HG03066 (cell line): ENCODE measurements around the gene PCDHGB2.
"Not testable (repeated sequence)": the region's sequence is repeated elsewhere in the genome, so short reads cannot be mapped to it uniquely, and the experiment has no call there.

ENCODE experiments used
- ATAC-seq: cut with Tn5 transposase; IDR thresholded peaks from one replicate; pipeline ENCODE4 v1.9.1; 2021; ENCODE audit warnings: low read depth; ENCODE audit not compliant: unreplicated experiment

The PCDHGB2 gene

GRCh38 chr5:141349917-141350619 lies 9.7 kb upstream of the PCDHGB2 start, which contains the start of gene PCDHGB1:
TSS of gene PCDHGB1 (plus strand) at chr5:141350099. CDS start at chr5:141350261, 162 bp downstream.
- ATAC-seq = no peak

GRCh38 chr5:141351591-141351990 lies 8.2 kb upstream of the PCDHGB2 start:
- no peak for ATAC-seq

GRCh38 chr5:141354900-141355469 lies 4.8 kb upstream of the PCDHGB2 start, which contains the start of gene PCDHGA4:
TSS of gene PCDHGA4 (plus strand) at chr5:141355021. CDS start at chr5:141355108, 87 bp downstream.
- ATAC-seq = no peak

- no peak for ATAC-seq
These were observed 4.2 kb upstream of the PCDHGB2 start for GRCh38 chr5:141355641-141356040.

DNA sequence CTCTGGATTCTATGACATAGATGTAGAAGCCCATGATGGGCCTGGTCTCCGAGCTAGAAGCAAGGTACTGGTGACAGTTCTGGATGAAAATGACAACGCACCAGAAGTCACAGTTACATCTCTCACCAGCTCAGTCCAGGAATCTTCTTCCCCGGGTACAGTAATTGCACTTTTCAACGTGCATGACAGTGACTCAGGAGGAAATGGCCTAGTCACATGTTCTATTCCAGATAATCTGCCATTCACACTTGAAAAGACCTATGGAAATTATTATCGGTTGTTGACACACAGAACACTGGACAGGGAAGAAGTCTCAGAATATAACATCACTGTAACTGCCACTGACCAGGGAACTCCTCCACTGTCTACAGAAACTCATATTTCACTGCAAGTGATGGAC lies 3.7 kb upstream of the PCDHGB2 start:
- ATAC-seq = no peak

- no peak for ATAC-seq
These were observed 2.8 kb upstream of the PCDHGB2 start for GRCh38 chr5:141356950-141357349.

DNA sequence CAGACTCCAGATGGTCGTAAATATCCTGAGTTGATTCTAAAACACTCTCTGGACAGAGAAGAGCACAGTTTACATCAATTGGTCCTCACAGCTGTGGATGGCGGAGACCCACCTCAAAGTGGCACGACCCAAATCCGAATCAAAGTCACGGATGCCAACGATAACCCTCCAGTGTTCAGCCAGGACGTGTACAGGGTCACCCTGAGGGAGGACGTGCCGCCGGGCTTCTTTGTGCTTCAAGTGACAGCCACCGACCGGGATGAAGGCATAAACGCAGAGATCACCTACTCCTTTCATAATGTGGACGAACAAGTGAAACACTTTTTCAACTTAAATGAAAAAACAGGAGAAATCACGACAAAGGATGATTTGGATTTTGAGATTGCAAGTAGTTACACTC lies 891 bp downstream of the PCDHGB2 start:
- no peak for ATAC-seq

GRCh38 chr5:141362719-141363118 lies 2.9 kb downstream of the PCDHGB2 start:
- ATAC-seq = no peak

- ATAC-seq = no peak
These were observed 4.3 kb downstream of the PCDHGB2 start, which contains the start of gene PCDHGA5 for GRCh38 chr5:141363952-141364660. TSS of gene PCDHGA5 (plus strand) at chr5:141364162. CDS start at chr5:141364331, 169 bp downstream.

DNA sequence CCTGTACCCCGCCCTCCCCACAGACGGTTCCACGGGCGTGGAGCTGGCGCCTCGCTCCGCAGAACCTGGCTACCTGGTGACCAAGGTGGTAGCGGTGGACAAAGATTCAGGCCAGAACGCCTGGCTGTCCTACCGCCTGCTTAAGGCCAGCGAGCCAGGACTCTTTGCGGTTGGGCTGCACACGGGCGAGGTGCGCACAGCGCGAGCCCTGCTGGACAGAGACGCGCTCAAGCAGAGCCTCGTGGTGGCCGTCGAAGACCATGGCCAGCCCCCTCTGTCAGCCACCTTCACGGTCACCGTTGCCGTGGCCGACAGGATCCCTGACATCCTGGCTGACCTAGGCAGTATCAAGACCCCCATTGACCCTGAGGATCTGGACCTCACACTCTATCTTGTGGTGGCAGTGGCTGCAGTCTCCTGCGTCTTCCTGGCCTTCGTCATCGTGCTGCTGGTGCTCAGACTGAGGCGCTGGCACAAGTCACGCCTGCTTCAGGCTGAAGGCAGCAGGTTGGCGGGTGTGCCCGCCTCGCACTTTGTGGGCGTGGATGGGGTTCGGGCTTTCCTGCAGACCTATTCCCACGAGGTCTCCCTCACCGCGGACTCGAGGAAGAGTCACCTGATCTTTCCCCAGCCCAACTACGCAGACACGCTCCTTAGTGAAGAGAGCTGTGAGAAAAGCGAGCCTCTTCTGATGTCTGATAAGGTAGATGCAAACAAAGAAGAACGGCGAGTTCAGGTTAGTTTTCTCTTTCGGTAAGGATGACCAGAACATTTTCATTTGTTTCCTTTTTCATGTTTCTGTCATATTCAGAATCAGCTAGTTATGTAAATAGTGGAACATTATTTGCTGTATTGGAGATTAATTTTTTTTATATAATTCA lies 6.5 kb downstream of the PCDHGB2 start:
- ATAC-seq = no peak

GRCh38 chr5:141369994-141370848 lies 10.4 kb downstream of the PCDHGB2 start, which contains the start of gene PCDHGB3:
TSS of gene PCDHGB3 (plus strand) at chr5:141370242. CDS start at chr5:141370395, 153 bp downstream.
- ATAC-seq = no peak

DNA sequence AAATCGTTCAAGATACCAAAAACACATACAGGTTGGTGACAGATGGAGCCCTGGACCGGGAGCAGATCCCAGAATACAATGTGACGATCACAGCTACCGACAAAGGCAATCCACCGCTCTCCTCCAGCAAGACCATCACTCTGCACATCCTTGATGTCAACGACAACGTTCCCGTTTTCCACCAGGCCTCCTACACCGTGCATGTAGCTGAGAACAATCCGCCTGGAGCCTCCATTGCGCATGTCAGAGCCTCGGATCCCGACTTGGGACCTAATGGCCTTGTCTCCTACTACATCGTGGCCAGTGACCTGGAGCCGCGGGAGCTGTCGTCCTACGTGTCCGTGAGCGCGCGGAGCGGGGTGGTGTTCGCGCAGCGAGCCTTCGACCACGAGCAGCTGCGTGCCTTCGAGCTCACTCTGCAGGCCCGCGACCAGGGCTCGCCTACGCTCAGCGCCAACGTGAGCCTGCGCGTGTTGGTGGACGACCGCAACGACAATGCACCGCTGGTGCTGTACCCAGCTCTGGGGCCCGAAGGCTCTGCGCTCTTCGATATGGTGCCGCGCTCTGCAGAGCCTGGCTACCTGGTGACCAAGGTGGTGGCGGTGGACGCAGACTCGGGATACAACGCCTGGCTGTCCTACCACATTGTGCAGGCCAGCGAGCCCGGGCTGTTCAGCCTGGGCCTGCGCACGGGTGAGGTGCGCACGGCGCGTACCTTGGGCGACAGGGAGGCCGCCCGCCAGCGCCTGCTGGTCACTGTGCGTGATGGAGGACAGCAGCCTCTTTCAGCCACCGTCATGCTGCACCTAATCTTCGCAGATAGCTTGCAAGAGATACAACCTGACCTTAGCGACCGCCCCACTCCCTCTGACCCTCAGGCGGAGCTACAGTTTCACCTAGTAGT lies 12.0 kb downstream of the PCDHGB2 start:
- no peak for ATAC-seq

GRCh38 chr5:141373673-141374317 lies 14.0 kb downstream of the PCDHGB2 start, which contains the start of gene PCDHGA6:
TSS of gene PCDHGA6 (plus strand) at chr5:141373891. CDS start at chr5:141374084, 193 bp downstream.
- no peak for ATAC-seq

GRCh38 chr5:141374627-141375026 lies 14.8 kb downstream of the PCDHGB2 start:
- no peak for ATAC-seq

- ATAC-seq = not testable (repeated sequence)
These were observed 15.8 kb downstream of the PCDHGB2 start for GRCh38 chr5:141375444-141376155.

- no peak for ATAC-seq
These were observed 22.9 kb downstream of the PCDHGB2 start, which contains the start of gene PCDHGA7 for GRCh38 chr5:141382469-141383294. TSS of gene PCDHGA7 (plus strand) at chr5:141382742. CDS start at chr5:141382900, 158 bp downstream.
